Tongue (tissue), 2 donors: Measurements from ENCODE around the gene GAN. TPM values are rescaled to one million over a fixed set of nuclear protein-coding genes. Genes with fewer than 3 reads are reported as not detected.

Source experiments
- DNase-seq: peaks from one replicate; pipeline ENCODE4 v3.0.0-alpha.2; 2015
- total RNA-seq: library from RNA; depleted of rRNA; stranded (reverse); fragments of >200 nt; gene quantifications from one replicate; pipeline ENCODE4 v1.2.3, GENCODE V29; 2014

GAN gene, protein sequence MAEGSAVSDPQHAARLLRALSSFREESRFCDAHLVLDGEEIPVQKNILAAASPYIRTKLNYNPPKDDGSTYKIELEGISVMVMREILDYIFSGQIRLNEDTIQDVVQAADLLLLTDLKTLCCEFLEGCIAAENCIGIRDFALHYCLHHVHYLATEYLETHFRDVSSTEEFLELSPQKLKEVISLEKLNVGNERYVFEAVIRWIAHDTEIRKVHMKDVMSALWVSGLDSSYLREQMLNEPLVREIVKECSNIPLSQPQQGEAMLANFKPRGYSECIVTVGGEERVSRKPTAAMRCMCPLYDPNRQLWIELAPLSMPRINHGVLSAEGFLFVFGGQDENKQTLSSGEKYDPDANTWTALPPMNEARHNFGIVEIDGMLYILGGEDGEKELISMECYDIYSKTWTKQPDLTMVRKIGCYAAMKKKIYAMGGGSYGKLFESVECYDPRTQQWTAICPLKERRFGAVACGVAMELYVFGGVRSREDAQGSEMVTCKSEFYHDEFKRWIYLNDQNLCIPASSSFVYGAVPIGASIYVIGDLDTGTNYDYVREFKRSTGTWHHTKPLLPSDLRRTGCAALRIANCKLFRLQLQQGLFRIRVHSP
- 31.6 TPM for total RNA-seq

DNA sequence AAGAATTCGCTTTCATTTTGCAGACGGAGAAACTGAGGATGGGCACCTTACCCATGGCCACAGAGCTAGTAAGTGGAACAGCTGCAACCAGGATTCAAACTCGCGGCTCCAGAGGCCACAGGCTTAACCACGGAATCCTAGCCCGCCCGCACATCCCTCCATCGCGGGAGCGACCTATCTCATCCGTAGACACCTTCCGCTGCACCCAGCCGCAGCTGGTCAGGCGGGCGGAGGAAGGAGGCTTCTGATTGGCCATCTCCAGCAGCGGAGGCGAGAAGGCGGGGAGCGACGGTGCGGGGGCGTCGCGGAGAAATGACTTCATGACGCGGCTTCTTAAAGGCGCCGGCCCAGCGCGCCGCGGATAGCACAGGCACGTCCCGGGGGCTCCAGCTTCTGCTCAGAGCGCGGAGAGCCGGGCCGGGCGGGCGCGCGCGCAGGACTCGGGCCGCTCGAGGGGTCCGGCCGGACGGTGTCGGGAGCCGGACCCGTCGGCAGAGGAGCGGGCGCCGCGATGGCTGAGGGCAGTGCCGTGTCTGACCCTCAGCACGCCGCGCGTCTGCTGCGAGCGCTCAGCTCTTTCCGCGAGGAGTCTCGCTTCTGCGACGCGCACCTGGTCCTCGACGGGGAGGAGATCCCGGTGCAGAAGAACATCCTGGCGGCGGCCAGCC is at the start of gene GAN:
TSS of gene GAN (plus strand) at position 360 of the 668 bp plus-strand sequence. CDS start at position 512, 152 bp downstream.
- peak; percentile 98 for DNase-seq

DNA sequence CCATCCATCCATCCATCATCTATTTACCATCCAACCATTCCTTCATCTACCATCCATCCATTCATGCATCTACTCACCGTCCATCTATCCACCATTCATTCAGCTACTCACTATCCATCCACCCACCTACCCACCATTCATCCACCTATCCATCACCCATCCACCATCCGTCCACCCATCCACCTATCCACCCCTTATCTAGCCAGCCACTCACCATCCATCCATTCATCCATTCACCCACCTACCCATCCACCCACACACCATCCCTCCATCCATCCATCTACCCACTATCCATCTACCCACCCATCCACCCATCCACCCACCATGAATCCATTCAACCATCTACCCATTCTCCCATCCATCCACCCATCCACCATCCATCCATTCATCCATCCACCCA is 49.7 kb upstream of the GAN start:
- no peak for DNase-seq

DNA sequence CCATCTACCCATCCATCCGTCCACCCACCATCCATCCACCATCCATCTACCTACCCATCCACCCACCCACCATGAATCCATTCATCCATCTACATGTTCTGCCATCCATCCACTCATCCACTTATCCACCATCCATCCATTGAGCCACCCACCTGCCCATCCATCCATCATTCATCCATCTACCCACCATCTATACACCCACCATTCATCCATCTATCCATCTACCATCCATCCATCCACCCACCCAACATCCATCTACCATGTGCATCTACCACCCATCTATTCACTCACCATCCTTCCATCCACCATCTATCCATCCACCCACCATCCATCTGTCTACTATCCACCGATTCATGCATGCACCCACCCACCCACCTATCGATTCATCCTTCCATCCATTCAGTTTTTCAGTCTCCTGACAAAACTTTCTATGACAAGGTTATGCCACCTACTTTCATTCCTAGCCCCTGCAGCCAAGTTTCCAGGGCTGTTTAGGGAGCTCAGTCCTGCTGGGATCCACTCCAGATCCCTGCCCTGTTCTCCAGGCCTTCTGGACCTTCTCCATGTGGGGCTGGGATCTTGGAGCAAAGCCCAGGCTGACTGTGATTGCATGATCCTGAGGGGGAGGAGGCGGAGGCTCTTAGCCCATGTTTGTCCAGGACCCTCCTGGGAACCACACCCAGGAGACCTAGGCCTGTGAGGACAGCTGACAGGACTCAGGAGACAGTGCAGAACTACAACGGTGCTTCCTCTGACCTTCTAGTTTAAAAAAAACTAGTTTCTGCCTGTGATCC is 48.9 kb upstream of the GAN start:
- peak; percentile 68 for DNase-seq

DNA sequence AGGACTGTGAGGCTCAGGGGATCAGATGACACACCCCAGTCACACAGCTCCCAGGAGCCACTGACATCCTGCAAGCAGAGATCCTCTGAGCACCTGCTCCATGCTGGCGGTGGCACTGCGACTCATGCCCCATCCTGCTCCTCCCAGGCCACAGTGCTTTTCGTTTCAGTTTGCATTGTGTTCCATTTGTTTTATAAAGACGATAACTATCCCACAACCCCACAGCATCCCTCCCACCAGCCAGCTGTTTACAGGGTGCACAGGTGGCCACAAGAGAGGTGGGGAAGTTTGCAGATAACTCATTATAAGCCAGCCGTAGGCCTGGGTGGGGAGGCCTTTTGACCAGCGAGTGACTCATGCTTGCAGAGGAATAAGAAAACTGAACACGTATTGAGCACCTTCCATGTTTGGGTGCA is 48.1 kb upstream of the GAN start:
- DNase-seq = no peak

DNA sequence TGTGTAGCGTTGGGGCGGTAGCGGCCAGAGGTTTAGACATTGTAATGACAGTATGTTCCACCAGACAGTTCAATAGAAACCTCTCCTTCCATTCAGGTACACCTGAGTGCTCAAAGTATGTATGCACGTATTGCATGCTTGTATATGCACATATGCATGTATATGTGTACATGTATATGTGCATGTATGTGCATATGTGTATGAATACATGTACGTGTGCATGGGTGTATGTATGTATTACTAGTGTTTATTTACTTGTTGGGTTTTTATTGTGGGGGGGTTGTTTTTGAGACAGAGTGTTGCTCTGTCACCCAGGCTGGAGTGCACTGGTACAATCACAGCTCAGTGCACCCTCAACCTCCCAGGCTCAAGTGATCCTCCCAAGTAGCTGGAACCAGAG is 46.3 kb upstream of the GAN start:
- no peak for DNase-seq

DNA sequence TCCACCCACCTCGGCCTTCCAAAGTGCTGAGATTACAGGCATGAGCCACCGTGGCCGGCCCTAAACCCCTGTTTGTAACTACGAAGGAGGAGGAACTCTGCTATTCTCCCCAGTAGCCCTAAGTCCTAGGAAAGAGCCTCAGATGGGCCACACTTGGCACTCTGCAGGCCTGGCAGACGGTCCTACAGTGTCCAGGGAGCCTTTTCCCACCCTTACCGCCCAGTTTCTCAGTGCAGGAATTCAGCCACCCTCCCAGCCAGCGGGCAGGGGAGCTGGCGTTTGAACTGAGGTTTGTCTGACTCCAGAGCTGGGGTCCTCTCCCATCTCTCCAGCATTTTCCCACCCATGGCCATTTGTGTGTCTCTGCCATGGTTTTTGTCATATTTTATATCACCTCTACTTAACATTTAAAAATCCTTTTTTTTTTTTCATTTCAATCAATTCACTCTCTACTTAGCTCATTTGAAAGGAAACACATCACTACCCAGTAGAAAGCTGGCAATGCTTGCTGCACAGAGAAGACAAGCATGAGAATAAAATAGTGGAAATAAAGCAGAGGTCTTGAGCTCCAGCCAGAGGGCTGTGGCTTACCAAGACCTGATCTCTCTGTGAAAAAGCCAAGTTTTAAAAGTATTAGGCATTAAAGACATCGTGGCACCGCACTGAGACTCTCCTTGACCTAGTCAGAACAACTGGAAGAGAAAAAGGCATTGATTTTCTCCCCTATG is 41.4 kb upstream of the GAN start:
- no peak for DNase-seq

DNA sequence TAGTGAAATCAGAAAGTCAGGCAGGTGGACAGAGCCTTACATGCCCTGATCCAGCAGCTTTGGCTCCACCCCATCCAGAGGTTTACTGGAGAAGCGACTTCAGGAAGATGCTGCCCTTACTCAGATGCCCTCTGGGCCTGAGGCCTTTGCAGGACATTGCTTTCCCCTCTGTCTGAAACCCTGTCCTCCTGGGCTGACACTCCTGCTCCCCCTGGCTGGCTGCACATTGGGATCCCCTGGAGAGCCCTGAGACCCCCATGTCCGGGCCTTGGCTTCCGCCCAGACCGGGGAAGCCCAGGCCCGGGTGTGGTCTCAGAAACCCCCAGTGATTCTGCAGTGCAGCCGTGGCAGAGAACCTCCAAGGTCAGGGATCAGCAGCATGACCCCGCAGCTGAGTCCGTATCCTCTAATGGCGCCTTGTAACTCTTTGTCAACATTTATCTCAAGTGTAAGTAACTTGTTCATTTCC is 39.7 kb upstream of the GAN start:
- DNase-seq = no peak

DNA sequence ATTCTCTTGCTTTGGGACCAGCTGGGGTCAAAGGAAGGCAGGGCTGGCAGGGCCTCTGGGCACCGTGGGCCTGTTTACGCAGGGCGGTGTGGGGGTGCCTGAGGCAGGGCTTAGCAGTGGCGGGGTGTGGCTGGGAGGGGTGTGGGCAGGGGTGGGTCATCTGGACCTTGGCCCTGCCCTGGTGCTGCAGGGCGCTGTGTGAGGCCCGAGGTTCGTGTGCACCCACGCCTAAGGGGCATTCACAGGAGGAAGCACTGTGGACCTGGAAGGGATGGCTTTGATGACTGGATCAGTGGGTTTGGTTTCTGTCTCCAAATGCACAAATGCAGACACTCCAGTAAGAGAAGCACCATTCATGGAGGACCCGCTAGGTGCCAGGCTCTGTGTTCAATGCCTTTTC is 39.0 kb upstream of the GAN start:
- no peak for DNase-seq

DNA sequence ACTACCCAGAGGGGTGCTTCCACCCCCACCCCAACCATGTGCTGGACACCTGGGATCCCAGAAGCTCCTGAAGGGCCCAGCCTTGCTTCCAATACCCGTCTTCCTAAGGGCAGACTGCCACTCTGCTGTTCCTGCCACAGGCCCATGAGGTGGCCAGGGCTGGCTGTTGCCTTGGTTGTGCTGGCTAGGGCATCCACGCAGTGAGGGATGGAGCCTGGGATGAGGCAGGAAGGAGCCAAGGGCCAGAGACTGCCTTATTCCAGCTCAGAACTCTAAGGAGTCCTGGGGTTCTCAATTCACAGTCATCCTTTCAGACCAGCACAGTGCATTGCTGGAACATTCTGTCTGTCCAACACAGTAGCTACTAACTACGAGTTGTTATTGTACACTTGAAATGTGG is 38.4 kb upstream of the GAN start:
- no peak for DNase-seq

DNA sequence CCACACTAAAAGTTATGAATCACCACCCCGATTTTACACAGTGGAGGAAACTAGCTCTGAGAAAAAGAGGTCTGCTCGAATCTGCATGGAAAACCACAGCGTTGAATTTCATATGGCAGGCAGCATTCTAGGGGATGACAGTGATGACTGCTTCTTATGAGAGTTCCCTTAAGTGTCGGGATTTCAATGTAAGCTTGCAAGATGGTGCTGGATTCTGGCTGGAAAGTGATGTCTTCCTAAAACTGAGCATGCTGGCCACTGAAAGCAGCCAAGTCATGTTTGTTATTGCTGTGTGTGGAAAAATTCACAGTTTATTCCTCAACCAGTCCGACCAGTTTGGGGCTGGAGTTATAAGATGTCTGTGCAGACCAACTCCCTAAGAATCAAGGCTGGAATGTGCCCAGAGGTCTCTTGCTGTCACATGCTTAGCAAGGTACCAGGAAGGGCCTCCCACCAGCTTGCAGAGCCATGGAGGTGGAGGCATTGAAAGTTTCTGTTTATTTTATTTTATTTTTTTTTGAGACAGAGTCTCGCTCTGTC is 37.2 kb upstream of the GAN start:
- DNase-seq = peak; percentile 54

DNA sequence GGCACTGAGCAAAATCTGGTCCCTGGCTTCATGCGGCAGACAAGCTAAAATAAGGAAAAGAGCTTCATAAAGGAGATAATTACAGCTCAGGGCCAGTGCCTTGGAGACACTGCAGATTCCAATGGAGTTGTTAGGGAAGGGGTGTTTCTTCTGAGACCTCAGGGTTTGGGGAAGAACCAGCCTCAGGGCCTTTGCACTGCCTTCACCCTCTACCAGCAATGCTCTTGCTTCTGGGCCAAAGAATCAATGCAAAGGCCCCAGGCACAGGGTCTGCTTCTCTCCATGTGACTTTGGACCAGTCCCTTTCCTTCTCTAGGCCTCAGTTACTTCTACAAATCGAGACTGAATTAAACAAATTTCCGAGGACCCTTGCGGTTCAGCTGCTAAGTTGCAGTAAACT is 36.2 kb upstream of the GAN start:
- DNase-seq = no peak

DNA sequence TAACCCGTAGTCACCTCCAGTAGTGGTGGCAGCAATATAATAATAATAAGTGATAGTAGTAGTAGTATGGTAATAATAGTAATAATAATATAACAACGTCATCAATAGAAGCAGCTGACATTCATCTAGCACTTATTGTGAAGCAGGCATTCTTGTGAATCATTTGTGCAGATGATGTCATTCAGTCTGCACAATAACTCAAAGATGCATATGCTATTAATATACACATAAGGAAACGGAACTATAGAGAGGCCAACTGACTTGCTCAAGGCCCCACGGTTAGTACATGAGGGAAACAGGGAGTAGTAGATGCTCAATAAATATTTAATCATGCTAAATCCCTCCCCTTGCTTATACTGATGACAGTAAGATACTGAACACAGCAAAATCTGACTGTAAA is 35.4 kb upstream of the GAN start:
- DNase-seq = no peak

DNA sequence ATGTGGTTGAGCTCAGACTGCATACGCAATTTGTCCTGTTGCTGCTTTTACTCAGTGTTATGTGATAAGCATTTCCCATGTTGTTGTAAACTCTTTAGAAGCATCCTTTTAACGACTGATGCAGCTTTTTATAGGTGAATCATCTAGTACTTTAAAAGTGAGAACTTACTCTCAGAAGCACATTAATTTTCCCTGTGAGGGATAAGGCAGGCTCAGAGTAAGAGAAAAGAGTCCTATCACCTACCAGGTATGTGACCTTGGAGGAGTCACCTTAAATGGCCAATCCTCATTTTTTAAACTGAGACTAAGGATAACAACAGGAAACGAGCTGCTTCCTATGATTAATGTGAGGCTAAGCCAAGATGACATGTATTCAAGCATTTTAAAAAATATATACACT is 34.4 kb upstream of the GAN start:
- no peak for DNase-seq

DNA sequence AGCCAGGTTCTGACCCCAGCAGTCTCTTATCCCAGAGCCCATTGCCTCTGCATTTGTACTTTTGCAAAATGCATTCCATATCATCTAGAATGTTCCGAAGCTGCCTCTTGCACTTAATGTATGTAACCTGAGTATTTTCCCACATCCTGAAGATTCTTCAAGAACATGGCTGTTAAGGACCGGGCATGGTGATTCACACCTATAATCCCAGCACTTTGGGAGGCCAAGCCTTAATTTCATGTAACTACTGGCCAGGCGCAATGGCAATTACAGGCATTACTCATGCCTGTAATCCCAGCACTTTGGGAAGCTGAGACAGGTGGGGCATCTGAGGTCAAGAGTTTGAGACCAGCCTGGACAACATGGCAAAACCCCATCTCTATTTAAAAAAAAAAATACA is 31.7 kb upstream of the GAN start:
- DNase-seq = no peak

DNA sequence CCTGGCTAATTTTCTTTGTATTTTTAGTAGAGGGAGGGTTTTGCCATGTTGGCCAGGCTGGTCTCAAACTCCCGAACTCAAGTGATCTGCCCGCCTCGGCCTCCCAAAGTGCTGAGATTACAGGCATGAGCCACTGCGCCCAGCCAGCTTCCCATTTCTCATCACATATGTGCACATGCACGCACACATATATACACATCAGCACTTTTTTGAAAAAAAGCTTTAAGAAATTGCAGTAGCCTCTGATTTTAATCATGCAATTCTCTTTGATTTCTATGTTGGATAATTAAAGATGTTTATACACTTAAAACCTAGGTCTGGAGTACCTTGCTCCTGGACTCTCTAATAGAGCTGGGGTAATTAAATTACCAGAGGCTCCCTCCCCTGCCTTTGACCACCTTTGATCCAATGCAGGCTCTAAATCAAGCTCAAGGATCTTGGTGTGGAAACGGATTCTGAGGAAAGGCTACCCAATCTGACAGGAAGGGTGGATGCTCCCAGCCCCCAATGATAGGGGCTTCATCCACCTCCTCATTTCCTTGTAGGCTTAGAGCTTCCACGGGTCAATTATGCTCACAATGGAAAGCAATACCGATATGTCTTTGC is 29.7 kb upstream of the GAN start:
- no peak for DNase-seq

DNA sequence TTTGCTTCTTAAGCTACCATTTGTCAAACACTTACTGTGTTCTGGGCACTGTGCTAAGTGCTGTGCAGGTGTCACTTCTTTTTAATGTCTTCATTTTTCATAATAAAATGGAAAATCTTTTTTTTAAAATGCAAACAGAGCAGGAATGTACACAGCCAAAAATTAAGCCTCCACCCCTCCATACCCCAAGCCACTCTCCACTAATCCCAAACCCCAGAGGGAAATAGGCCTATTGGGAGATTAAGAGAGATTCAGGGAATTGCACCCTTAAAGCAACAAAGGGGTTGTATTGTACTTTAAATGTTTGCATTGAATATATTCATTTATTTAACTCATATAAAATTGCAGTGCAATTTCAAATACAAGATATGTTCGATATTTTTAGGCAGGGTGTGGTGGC is 28.6 kb upstream of the GAN start:
- no peak for DNase-seq

DNA sequence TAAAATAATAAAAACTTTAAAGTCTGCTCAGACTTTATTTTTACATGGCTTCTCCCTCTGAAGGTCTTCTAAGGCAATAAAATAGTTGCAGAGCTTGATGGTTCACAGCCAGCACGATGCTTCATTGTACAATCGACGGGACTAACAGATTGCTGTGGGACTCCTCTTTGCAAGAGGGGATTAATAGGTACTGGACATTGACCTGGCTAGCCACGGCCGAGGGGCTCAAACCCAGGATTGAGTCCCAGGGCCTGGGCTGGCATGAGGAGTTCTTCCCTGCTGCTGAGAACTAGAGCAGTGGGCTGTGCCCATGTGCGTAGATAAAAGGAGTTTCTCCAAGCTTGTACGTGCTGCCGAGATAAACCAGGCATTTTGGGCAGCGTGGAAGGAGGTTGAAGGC is 23.6 kb upstream of the GAN start:
- DNase-seq = no peak

DNA sequence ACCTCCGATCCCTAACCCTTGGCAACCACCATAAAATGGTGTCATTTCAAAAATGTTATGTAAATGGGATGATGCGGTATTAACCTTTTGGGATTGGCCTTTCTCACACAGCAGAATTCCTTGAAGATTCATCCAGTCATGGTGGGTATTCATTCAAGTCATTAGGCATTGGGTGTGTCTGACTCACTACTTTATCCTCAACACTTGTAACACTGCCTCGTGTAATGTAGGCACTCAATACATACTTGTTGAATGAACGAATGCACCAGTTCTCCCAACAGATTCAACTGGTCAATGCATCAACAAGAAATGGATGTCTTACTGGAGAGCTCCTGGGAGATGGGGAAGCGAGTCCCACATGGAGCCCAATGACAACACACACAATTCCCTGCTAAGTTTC is 21.8 kb upstream of the GAN start:
- DNase-seq = no peak

DNA sequence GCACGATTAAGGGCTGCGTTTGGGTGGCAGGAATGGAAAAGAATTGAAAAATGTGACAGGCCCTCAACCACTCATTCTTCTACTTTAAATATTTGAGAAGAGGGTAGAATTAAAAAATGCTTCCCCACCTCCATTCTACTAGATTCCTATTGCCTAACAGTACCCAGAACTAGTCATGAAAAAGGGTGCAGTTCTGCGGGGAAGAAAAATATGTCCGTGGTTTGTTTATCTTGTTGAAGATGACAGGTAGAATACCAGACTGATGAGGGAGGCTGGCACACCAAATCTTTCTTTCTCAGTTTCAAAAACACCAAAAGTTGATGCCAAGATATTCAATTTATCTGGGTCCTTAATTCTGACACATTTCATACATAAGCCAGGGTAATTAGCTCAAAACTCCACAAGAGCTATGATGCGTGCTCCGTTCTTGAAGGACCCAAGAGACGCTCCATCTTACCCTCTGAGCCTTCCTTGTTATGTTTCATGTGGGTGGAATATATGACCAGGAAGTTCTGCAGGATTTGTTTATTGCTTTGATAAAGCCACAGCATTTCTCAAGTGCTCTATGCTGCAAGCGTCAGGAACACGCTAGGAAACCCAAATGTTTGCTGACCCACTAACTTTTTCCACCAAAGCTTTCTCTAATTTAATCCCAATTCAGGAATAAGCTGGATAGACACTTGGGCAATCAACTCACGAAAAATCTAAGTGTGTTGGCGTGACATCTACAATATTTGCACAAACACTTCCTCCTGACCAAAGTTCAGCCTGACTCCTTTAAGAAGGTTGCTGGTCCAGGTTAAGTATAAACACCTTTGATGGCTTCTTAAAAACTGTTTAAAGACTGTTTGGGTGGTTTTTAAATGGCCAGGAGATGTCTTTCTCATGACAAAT is 20.6 kb upstream of the GAN start:
- DNase-seq = no peak

DNA sequence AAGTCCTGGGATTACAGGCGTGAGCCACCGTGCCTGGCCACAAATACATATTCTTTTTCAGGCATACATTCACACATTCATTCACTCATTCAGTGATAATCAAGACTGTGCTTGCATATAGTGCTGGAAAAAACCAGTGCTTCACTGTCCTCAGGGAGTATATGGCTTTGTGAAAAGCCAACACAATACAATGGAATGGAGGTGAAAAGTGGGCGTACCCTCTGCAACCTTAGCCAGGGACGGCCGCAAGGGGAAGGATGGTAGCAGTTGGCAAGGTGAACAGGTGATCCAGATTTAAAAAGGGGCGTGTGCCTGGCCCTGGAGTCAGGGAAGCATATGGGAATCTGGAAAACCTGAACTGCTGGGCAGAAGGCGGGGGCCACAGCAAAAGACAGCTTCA is 18.1 kb upstream of the GAN start:
- no peak for DNase-seq
